C4-2B (cell line): Measurements from ENCODE around the gene EXOC6B.

Experiments used
- H3K27ac ChIP-seq: fragments of 450-650 bp; 2 replicates; pipeline ENCODE4 v1.5.1; 2017
- ZFX ChIP-seq: fragments of 450-650 bp; IDR thresholded peaks from 2 replicates; pipeline ENCODE4 v1.6.1; 2017
- TF ChIP-seq, protein P1 (sequence below): fragments of 450-650 bp; conservative IDR thresholded peaks from 2 replicates; pipeline ENCODE4 v1.5.1; 2017; ENCODE audit warnings: mild to moderate bottlenecking

The EXOC6B gene

DNA sequence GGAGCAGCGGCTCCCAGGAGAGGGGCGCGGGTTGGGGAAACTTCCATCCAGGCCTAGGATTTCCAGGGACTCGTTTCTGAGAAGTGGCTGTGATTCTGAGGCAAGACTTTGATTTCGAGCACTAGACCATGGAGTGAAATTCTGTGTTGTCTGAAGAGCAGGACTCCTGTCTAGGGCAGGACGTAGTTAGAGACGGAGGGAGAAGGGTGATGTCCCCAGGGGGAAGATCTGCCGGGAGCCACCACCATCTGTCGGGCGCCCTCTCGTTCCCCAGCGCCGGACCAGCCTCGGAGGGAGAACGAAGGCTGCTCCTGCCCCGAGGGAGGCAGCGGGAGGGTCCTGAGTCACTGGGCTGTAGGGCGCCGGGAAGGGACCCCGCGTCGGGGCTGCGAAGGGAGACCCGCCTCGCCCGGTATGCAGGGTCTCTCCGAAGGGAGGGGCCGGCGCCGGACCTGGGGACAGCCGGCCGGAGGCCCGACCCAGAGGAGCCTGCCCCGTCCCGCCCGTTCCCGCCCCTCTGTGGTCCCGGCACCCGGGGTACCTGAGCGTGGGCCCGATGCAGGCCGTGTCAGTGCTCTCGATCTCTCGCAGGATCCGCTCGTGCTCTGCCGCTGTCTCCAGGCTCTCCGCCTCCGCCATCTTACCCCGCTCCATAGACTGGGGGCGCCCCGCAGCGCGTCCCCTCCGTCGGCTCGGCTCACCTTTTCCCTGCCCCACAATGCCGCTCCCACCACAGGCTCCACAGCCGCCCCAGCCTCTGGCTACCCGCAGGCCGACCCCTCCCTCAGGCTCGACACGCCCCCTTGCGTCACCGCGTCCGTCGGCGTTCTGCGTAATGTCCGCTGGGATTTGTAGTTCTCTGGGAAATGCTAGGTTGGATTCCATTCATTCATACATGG, at the start of gene EXOC6B:
Gene EXOC6B, minus strand, starts transcription at position 777 of the 899 bp plus-strand sequence.
- H3K27ac ChIP-seq, result peak within 1 kb of the TSS; percentile 66
- TF ChIP-seq, protein P1, sequence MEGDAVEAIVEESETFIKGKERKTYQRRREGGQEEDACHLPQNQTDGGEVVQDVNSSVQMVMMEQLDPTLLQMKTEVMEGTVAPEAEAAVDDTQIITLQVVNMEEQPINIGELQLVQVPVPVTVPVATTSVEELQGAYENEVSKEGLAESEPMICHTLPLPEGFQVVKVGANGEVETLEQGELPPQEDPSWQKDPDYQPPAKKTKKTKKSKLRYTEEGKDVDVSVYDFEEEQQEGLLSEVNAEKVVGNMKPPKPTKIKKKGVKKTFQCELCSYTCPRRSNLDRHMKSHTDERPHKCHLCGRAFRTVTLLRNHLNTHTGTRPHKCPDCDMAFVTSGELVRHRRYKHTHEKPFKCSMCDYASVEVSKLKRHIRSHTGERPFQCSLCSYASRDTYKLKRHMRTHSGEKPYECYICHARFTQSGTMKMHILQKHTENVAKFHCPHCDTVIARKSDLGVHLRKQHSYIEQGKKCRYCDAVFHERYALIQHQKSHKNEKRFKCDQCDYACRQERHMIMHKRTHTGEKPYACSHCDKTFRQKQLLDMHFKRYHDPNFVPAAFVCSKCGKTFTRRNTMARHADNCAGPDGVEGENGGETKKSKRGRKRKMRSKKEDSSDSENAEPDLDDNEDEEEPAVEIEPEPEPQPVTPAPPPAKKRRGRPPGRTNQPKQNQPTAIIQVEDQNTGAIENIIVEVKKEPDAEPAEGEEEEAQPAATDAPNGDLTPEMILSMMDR, result no peak
- peak; percentile 48; the same call in 1 of the 2 replicates for TF ChIP-seq ZFX

- no peak overlapping the region for H3K27ac ChIP-seq
Observed at GRCh38 chr2:72871880-72872279, 46.0 kb upstream of the EXOC6B start.

DNA sequence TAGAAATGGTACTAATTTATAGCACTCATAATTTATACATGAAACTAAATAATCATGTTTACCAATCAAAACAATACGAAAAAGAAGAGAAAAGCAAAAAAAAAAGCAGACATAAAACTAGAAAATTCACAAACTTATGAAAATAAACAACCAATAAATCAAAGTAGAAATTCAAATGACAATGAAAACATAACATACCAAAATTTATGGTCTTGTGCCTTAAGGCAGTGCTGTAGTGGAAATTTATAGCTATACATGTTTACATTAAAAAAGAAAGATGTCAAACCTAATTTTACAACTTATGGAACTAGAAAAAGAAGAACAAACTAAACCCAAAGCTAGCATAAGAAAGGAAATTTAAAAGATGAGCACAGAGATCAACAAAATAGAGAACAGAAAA, 45.2 kb upstream of the EXOC6B start:
- no peak overlapping the region for H3K27ac ChIP-seq
- TF ChIP-seq, protein P1, result no peak
- TF ChIP-seq ZFX, result no peak

More at GRCh38 chr2:72871880-72872279, 46.0 kb upstream of the EXOC6B start:
- TF ChIP-seq, protein P1, result no peak
- TF ChIP-seq ZFX, result no peak

DNA sequence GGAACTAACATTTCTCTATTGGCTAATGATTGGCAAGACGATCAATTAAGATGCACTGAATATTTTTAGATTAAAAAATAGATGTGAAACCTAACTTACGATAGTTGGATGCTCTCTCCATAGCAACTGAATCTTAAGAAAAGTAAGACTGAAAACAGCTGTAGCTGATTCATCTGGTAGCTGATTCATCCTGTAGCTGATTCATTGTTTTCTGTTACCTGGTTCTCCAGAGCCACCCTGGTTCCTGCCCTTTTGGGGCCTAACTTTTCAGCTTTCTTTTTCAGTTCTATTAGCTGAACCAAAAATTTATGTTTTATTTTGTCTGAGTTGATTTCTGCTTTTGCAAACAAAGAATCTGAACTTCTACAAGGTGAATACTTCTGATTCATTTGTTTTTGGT, 38.7 kb upstream of the EXOC6B start:
- TF ChIP-seq, protein P1, result no peak
- no peak for TF ChIP-seq ZFX
- H3K27ac ChIP-seq, result no peak overlapping the region

DNA sequence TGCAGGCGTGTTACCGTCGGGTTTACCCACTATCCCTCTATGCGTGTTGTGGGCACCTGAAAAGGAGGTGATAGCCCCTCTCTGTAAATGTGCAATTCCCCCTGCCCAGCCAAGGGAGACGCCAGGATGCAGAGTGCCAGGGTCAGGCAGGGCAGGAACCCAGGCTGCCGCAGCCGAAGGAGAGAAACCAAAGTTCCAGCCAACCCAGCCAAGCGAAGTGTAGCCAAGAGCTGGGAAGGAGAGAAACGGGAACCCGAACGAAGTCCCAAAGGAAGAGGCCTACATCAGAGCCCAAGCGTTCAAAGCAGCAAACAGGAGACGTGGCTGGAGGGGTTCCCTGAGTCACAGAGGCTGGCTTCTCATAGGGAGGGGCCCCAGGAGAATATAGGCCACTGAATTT, 37.2 kb upstream of the EXOC6B start:
- H3K27ac ChIP-seq, result no peak overlapping the region
- TF ChIP-seq, protein P1, result no peak
- TF ChIP-seq ZFX, result no peak

- TF ChIP-seq, protein P1, result peak; percentile 91
- no peak for TF ChIP-seq ZFX
Observed at GRCh38 chr2:72862239-72862988, 36.6 kb upstream of the EXOC6B start.

GRCh38 chr2:72859831-72860262, 34.0 kb upstream of the EXOC6B start:
- no peak overlapping the region for H3K27ac ChIP-seq
- no peak for TF ChIP-seq ZFX
- TF ChIP-seq, protein P1, result peak; percentile 67

More at GRCh38 chr2:72862239-72862988, 36.6 kb upstream of the EXOC6B start:
- no peak overlapping the region for H3K27ac ChIP-seq
